OCI-LY1 (cell line): ENCODE measurements around the gene GOLGA3.

Experiments used
- H2AFZ ChIP-seq: fragments of 200-600 bp; sonication (generic), shearing (Covaris generic); 2 replicates; pipeline ENCODE4 v1.6.0; 2014; ENCODE audit warnings: antibody characterized with exemption, mild to moderate bottlenecking, low read length
- H3F3A ChIP-seq: fragments of 200-600 bp; sonication (generic), shearing (Covaris generic); 2 replicates; pipeline ENCODE4 v1.6.0; 2014; ENCODE audit warnings: mild to moderate bottlenecking, antibody characterized with exemption, low read length, moderate library complexity; ENCODE audit not compliant: insufficient read depth
- H3K27ac ChIP-seq: fragments of 200-600 bp; sonication (generic); 2 replicates; pipeline ENCODE4 v1.5.1; 2014; ENCODE audit warnings: low read length, mixed run types, mild to moderate bottlenecking, low read depth; ENCODE audit not compliant: poor library complexity, severe bottlenecking
- H3K27me3 ChIP-seq: fragments of 200-600 bp; sonication (generic); 2 replicates; pipeline ENCODE4 v1.6.0; 2014; ENCODE audit warnings: antibody characterized with exemption, mild to moderate bottlenecking, low read length, moderate library complexity; ENCODE audit not compliant: insufficient read depth
- H3K36me3 ChIP-seq: fragments of 200-600 bp; sonication (generic); 2 replicates; pipeline ENCODE4 v1.6.1; 2014; ENCODE audit warnings: mild to moderate bottlenecking, antibody characterized with exemption, low read length, moderate library complexity, mixed read lengths; ENCODE audit not compliant: insufficient read depth
- H3K4me1 ChIP-seq: fragments of 200-600 bp; sonication (generic); 2 replicates; pipeline ENCODE4 v1.5.1; 2014; ENCODE audit warnings: mild to moderate bottlenecking, low read length, moderate library complexity; ENCODE audit not compliant: insufficient read depth, severe bottlenecking
- H3K4me2 ChIP-seq: fragments of 200-600 bp; sonication (generic), shearing (Covaris generic); 2 replicates; pipeline ENCODE4 v1.6.1; 2014; ENCODE audit warnings: low read length
- H3K4me3 ChIP-seq: fragments of 200-600 bp; sonication (generic); 2 replicates; pipeline ENCODE4 v1.5.1; 2014; ENCODE audit warnings: low read length, low read depth, mild to moderate bottlenecking, mixed read lengths; ENCODE audit not compliant: poor library complexity, severe bottlenecking
- H3K79me2 ChIP-seq: fragments of 200-600 bp; shearing (Covaris generic); 2 replicates; pipeline ENCODE4 v1.6.1; 2016; ENCODE audit warnings: mixed run types, low read length, mixed read lengths; ENCODE audit not compliant: insufficient read depth
- H3K9ac ChIP-seq: fragments of 200-600 bp; sonication (generic), shearing (Covaris generic); 2 replicates; pipeline ENCODE4 v1.6.1; 2014; ENCODE audit warnings: mild to moderate bottlenecking, low read length, mixed read lengths
- H3K9me2 ChIP-seq: fragments of 200-600 bp; sonication (generic), shearing (Covaris generic); 2 replicates; pipeline ENCODE4 v1.6.1; 2014; ENCODE audit warnings: low read depth, mild to moderate bottlenecking, low read length, mixed read lengths
- H3K9me3 ChIP-seq: fragments of 200-600 bp; shearing (Covaris generic); 2 replicates; pipeline ENCODE4 v1.6.1; 2014; ENCODE audit warnings: low read length, mixed read lengths
- H4K20me1 ChIP-seq: fragments of 200-600 bp; sonication (generic), shearing (Covaris generic); 2 replicates; pipeline ENCODE4 v1.6.0; 2016; ENCODE audit warnings: mild to moderate bottlenecking, low read length; ENCODE audit not compliant: insufficient read depth
- CTCF ChIP-seq: fragments of 200-600 bp; sonication (generic), shearing (Covaris generic); IDR thresholded peaks from 2 replicates; pipeline ENCODE4 v1.5.1; 2017; ENCODE audit warnings: mild to moderate bottlenecking, antibody characterized with exemption, low read length, moderate library complexity, mixed read lengths
- EZH2 ChIP-seq: fragments of 200-600 bp; sonication (generic), shearing (Covaris generic); IDR thresholded peaks from 2 replicates; pipeline ENCODE4 v1.8.0; 2017; ENCODE audit warnings: borderline replicate concordance, mixed run types, mild to moderate bottlenecking, antibody characterized with exemption, low read length, moderate library complexity, mixed read lengths

Gene GOLGA3

GRCh38 chr12:132803125-132803524 is 25.5 kb downstream of the GOLGA3 start:
- Histone ChIP-seq H3K4me3 (no peak overlapping the region), H3K9me3 (no peaks in the 10 kb centered on the region), H2AFZ (no peak overlapping the region), H3K9ac (no peak overlapping the region), H3K9me2 (no peaks in the 10 kb centered on the region), H3K27me3 (no peaks in the 10 kb centered on the region), H3K36me3 (peaks cover 76% of the 10 kb centered on the region), H4K20me1 (no peaks in the 10 kb centered on the region), H3F3A (no peaks in the 10 kb centered on the region), H3K4me2 (no peak overlapping the region), H3K27ac (no peak overlapping the region), H3K79me2 (no peaks in the 10 kb centered on the region), H3K4me1 (no peaks in the 10 kb centered on the region)
- no peak for TF ChIP-seq CTCF
- TF ChIP-seq EZH2, result no peak

DNA sequence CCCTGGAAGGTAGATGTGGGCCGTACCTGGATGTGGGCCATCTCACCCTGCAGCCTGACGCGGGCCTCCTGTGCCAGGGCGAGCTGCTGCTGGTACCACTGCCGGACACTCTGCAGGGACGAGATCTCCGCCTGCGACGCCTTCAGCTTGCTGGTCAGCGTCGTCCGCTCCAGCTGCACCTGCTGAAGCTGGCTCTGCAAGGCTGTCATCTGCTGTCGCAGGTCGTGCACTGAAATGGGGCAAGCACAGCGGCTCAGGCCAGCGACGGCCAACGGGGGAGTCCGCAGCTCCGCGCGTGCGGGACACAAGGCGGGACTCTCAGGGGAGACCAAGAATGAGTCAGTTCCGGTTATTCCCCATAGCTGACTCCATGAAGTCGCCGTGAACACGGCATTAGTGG is 26.9 kb downstream of the GOLGA3 start:
- Histone ChIP-seq H2AFZ (no peak overlapping the region), H3K4me2 (no peak overlapping the region), H3K27ac (no peak overlapping the region), H3K9ac (no peak overlapping the region), H3K9me2 (no peaks in the 10 kb centered on the region), H3K9me3 (no peaks in the 10 kb centered on the region), H3K27me3 (no peaks in the 10 kb centered on the region), H3F3A (no peaks in the 10 kb centered on the region), H3K79me2 (no peaks in the 10 kb centered on the region), H4K20me1 (no peaks in the 10 kb centered on the region), H3K36me3 (peaks cover 78% of the 10 kb centered on the region), H3K4me3 (no peak overlapping the region), H3K4me1 (no peaks in the 10 kb centered on the region)
- no peak for TF ChIP-seq EZH2

- no peak for TF ChIP-seq EZH2
- no peak for TF ChIP-seq CTCF
- Histone ChIP-seq H3K4me3 (no peak overlapping the region), H3K36me3 (peaks cover 83% of the 10 kb centered on the region), H4K20me1 (no peaks in the 10 kb centered on the region), H3K79me2 (no peaks in the 10 kb centered on the region), H3K9me2 (no peaks in the 10 kb centered on the region), H3K4me2 (no peak overlapping the region), H3K27me3 (no peaks in the 10 kb centered on the region), H3F3A (no peaks in the 10 kb centered on the region), H3K9me3 (no peaks in the 10 kb centered on the region), H2AFZ (no peak overlapping the region), H3K4me1 (no peaks in the 10 kb centered on the region), H3K9ac (no peak overlapping the region), H3K27ac (no peak overlapping the region)
Observed at GRCh38 chr12:132798836-132799235, 29.8 kb downstream of the GOLGA3 start.

DNA sequence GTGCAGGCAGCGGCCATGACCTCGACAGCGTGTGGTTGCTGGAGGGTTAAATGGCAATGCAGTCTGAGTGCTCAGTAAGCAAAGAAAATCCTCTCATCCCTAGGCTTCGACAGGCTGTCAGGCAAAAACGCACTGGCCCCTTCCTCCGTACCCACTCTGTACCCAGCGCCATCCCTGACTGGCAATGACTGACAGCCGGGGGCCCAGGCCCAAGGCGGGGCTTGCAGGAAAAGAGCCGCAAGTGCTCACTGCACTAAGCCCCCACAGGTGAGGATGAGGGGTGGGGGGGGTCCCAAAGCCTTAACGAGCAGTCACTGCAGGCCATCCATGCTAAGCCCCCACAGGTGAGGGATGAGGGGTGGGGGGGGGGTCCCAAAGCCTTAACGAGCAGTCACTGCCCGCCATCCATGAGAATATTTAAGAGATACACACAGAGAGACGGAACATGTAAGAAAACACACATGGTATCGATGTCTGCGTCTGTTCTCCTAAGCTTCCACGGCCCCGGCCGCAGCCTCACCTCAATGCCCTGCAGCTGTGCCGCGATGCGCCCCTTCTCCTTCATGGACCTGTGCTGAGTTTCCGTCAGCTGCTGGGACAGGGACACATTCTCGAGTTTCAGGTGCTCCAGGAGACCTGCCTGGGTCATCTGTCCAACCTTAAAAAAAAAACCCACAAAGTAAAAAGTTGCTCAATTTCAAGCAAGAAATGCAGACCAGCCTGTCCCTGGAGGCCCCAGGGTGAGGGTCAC is 30.7 kb downstream of the GOLGA3 start:
- Histone ChIP-seq H2AFZ (no peak overlapping the region), H3K4me3 (no peak overlapping the region), H3F3A (no peaks in the 10 kb centered on the region), H3K9ac (no peak overlapping the region), H3K79me2 (no peaks in the 10 kb centered on the region), H3K27me3 (no peaks in the 10 kb centered on the region), H4K20me1 (no peaks in the 10 kb centered on the region), H3K27ac (no peak overlapping the region), H3K4me2 (no peak overlapping the region), H3K36me3 (peaks cover 79% of the 10 kb centered on the region), H3K9me3 (no peaks in the 10 kb centered on the region), H3K4me1 (no peaks in the 10 kb centered on the region), H3K9me2 (no peaks in the 10 kb centered on the region)
- TF ChIP-seq CTCF, result no peak
